GM12874 (cell line): ENCODE data around the gene COL25A1.
A peak's percentile ranks its signal among the peaks of the same experiment; 100 is the strongest.

Experiments
- CTCF ChIP-seq: IDR thresholded peaks from 2 replicates; pipeline ENCODE4 v1.5.1; 2011; ENCODE audit warnings: low read depth, mild to moderate bottlenecking, control low read depth, low read length, moderate library complexity; ENCODE audit not compliant: insufficient read depth

The COL25A1 gene

GRCh38 chr4:108834835-108835384, 467.5 kb downstream of the COL25A1 start:
- peak; percentile 39; the same call in 1 of the 2 replicates for TF ChIP-seq CTCF

- TF ChIP-seq CTCF = no peak
Observed at GRCh38 chr4:108834166-108834834, 468.2 kb downstream of the COL25A1 start.

GRCh38 chr4:108833046-108833445, 469.4 kb downstream of the COL25A1 start:
- no peak for TF ChIP-seq CTCF

GRCh38 chr4:108831886-108832285, 470.6 kb downstream of the COL25A1 start:
- TF ChIP-seq CTCF = no peak

GRCh38 chr4:108831291-108831690, 471.2 kb downstream of the COL25A1 start:
- TF ChIP-seq CTCF = no peak

- no peak for TF ChIP-seq CTCF
Observed at GRCh38 chr4:108830509-108831244, 471.8 kb downstream of the COL25A1 start.

- no peak for TF ChIP-seq CTCF
Observed at GRCh38 chr4:108829966-108830492, 472.4 kb downstream of the COL25A1 start.
